NCI-H2227 treated with DMSO at 0.1 percent for 48 hours (cell line): ENCODE data around the gene ELOVL5.
"Not testable (repeated sequence)": the region's sequence is repeated elsewhere in the genome, so short reads cannot be mapped to it uniquely, and the experiment has no call there.

ENCODE experiments used
- DNase-seq: peaks from one replicate; lab custom pipeline; 2025; lab: John Stamatoyannopoulos, UW

The ELOVL5 gene

GRCh38 chr6:53304953-53305352 is 43.8 kb downstream of the ELOVL5 start:
- DNase-seq = not testable (repeated sequence)

- no peak for DNase-seq
Observed at GRCh38 chr6:53302678-53303360, 45.9 kb downstream of the ELOVL5 start.

GRCh38 chr6:53301801-53302537 is 46.8 kb downstream of the ELOVL5 start:
- DNase-seq = no peak

- DNase-seq = no peak
Observed at GRCh38 chr6:53300656-53301551, 47.8 kb downstream of the ELOVL5 start.

GRCh38 chr6:53299331-53300005 is 49.3 kb downstream of the ELOVL5 start:
- no peak for DNase-seq

- DNase-seq = no peak
Observed at GRCh38 chr6:53297004-53297403, 51.7 kb downstream of the ELOVL5 start.

- DNase-seq = no peak
Observed at GRCh38 chr6:53295176-53295575, 53.6 kb downstream of the ELOVL5 start.

GRCh38 chr6:53294611-53295010 is 54.1 kb downstream of the ELOVL5 start:
- no peak for DNase-seq

GRCh38 chr6:53294095-53294494 is 54.7 kb downstream of the ELOVL5 start:
- peak; percentile 9 for DNase-seq

GRCh38 chr6:53293691-53294090 is 55.1 kb downstream of the ELOVL5 start:
- DNase-seq = no peak

GRCh38 chr6:53290537-53291510 is 57.9 kb downstream of the ELOVL5 start:
- DNase-seq = no peak

- DNase-seq = no peak
Observed at GRCh38 chr6:53287336-53288225, 61.2 kb downstream of the ELOVL5 start.

GRCh38 chr6:53284901-53285300 is 63.8 kb downstream of the ELOVL5 start:
- no peak for DNase-seq

- DNase-seq = no peak
Observed at GRCh38 chr6:53282741-53283140, 66.0 kb downstream of the ELOVL5 start.

- no peak for DNase-seq
Observed at GRCh38 chr6:53282234-53282633, 66.5 kb downstream of the ELOVL5 start.

- DNase-seq = no peak
Observed at GRCh38 chr6:53281518-53282215, 67.1 kb downstream of the ELOVL5 start.

GRCh38 chr6:53280207-53280606 is 68.5 kb downstream of the ELOVL5 start:
- DNase-seq = no peak

GRCh38 chr6:53279293-53279692 is 69.5 kb downstream of the ELOVL5 start:
- no peak for DNase-seq

GRCh38 chr6:53273370-53273769 is 75.4 kb downstream of the ELOVL5 start:
- no peak for DNase-seq
